GM12872 (cell line): Measurements from ENCODE around the gene NAALADL2.

Experiments used
- TF ChIP-seq, protein P1 (sequence below): IDR thresholded peaks from 3 replicates; pipeline ENCODE4 v1.5.1; 2011; ENCODE audit warnings: low read depth, mild to moderate bottlenecking, low read length, moderate library complexity; ENCODE audit not compliant: insufficient read depth

NAALADL2 gene

DNA sequence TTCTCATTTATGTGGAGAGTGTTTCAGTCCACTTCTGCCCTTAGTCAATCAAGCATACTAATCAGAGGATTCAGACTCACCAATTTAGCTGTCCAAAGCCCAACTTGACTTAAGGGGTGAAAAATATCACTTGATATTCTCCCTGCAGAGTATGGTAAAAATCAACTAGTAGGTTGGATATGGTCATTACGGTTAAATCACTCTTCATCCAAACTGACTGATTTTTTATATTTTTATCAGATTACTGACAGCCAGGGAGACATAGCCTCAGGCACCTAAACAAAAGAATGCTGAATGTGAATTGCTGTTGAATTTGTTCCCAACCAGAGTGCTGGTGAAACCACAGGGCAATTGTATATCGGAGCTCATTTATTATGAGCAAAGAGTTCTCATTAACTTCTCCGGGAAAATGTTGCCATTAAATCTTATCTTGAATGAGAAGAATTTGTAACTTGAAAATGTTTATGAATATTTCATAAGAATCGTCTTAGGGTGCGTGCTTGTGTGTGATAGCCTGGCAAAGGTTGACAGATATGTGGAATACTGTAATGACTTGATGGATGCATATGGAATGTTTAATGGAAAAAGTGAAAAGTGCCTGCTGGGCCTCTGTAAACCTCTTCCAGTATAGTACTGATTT lies 411.2 kb downstream of the NAALADL2 start:
- TF ChIP-seq, protein P1, sequence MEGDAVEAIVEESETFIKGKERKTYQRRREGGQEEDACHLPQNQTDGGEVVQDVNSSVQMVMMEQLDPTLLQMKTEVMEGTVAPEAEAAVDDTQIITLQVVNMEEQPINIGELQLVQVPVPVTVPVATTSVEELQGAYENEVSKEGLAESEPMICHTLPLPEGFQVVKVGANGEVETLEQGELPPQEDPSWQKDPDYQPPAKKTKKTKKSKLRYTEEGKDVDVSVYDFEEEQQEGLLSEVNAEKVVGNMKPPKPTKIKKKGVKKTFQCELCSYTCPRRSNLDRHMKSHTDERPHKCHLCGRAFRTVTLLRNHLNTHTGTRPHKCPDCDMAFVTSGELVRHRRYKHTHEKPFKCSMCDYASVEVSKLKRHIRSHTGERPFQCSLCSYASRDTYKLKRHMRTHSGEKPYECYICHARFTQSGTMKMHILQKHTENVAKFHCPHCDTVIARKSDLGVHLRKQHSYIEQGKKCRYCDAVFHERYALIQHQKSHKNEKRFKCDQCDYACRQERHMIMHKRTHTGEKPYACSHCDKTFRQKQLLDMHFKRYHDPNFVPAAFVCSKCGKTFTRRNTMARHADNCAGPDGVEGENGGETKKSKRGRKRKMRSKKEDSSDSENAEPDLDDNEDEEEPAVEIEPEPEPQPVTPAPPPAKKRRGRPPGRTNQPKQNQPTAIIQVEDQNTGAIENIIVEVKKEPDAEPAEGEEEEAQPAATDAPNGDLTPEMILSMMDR: no peak

DNA sequence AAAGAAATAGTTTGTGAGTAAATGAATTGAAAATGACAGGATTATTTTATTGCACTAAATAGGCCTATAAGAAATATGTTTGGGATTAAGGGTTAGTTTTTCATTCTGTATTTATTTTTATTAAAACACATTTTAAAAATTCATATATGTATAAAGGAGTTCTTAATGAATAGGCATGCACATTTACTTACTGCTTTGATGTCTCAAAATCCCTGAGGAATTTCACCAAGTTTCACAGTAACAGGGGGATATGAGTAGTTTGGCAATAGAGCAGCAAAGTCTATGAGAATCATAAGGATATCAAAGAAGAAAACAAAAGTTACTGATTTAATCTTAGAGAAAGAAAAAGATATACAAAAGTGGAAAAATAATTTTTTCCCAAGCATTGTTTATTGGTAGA lies 411.7 kb downstream of the NAALADL2 start:
- TF ChIP-seq, protein P1: no peak

DNA sequence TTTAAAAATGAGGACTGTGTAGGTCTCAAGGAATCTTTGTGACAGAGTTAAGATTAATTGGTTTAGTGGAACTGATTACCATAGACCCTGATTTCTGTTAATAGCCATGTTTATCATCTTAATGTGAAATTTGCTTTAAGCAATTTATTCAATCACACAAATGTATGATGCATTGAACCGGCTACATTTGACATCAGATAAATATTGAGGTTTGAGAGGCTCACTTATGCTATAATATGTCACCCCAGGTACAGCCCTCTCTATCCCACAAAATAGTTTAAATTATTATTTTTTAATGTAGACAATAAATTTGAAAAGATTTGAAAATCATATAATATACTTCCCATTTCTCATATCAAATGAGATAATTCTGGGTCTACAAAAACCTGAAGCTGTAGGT lies 413.3 kb downstream of the NAALADL2 start:
- TF ChIP-seq, protein P1: no peak

DNA sequence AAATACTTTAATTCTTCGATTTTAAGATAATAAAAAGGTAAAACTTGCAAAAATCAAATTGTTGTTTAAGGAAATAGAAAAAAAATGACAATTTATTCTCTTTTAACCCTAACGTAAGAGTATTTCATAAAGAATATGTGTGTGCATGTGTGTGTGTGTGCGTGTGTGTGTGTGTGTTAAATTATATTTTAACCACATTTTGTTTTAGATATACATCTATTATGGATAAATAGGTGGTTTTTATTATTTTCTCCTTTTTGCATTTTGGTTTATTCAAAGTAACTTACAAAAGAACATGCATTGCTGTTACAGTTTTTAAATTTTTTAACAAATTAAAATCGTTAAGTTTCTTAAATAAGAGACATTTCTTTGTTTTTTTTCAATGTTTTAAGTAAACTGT lies 414.4 kb downstream of the NAALADL2 start:
- TF ChIP-seq, protein P1: no peak

DNA sequence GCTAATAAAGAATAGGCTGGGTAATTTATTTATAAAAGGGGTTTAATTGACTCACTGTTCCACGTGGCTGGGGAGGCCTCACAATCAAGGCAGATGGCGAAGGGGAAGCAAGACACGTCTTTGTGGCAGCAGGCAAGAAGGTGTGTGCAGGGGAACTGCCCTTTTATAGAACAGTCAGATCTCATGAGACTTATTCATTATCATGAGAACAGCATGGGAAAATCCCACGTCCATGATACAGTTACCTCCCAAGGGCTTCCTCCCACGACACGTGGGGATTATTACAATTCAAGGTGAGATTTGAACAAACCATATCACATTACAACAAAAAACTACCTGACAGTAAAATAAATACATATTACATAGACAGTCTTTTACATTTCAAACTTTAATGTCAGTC lies 414.9 kb downstream of the NAALADL2 start:
- TF ChIP-seq, protein P1: no peak

DNA sequence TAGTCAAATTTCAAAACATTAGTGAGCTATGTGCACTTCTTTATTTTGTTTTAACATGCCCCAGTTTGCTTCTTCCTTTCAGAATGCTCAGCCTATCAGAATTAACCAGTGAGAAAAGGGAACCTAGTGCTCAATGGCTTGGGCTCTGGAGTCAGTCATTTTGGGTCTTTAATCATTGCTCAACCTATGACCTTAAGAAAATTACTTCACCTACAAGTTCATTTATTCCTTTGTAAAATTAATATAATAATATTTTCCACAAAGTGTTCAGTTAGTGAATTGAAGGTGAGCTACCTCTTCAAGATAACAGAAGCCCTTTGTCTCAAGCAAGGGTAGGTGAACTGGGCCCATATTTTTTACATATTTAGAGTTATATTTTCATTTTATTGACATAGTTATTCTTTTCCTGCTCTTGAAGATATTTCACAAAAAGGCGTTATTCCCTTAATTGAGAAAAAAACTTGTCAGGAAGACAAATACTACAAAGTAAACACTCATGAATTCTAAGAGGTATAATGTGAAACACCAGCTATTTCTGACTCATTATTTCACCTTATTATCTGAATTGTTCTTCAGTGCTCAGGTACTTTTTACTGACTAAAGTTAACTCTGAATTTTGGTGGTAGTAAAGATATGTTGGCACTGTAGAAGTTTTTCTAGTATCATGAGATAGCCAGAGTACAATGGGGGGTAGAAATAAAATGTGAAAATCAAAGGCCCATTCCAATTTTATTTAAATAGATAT lies 415.5 kb downstream of the NAALADL2 start:
- TF ChIP-seq, protein P1: no peak

DNA sequence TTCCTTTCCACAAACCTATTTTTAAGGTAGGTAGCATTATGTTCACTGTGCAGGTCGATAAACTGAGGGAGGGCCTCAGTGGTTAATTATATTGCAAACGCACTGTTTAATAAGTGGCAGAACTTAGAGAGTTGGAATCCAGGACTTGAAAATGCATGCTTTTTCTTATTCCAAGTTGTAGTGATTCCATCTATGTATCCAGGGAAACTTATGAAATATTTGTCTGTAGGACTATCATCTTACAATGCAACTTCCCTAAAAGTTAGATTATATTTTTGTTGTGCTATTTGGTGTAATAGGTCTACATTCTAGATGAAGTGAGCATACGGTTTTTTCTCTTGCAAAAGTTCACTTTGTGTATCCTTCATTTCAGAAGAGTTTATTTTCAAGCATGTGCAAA lies 419.5 kb downstream of the NAALADL2 start:
- TF ChIP-seq, protein P1: no peak
